A673 (cell line): ENCODE data around the gene TXNDC17. TPM values are rescaled to one million over a fixed set of nuclear protein-coding genes. Genes with fewer than 3 reads are reported as not detected.

Experiments used
- BruUV-seq: library from RNA; stranded (reverse); fragments of 400-500 nt; replicated peaks from 2 replicates; lab custom pipeline; 2021; lab: Mats Ljungman, UMichigan
- CTCF ChIA-PET: fragments of 300-600 bp; sonication (Branson Sonifier 250); formaldehyde crosslinking; loops from one replicate; lab custom pipeline; 2022; ENCODE audit warnings: antibody characterized with exemption; lab: Charles Lee
- POLR2A ChIA-PET: fragments of 300-600 bp; sonication (Branson Sonifier 250); formaldehyde crosslinking; loops from one replicate; lab custom pipeline; 2022; ENCODE audit warnings: antibody characterized with exemption; ENCODE audit not compliant: low non-redundant PET; lab: Charles Lee
- DNase-seq: peaks from one replicate; pipeline ENCODE4 v3.0.0-alpha.2; 2015; ENCODE audit warnings: low spot score
- H3K27ac ChIP-seq: fragments of 200-600 bp; sonication (generic); 2 replicates; pipeline ENCODE4 v1.5.1; 2016; ENCODE audit warnings: mixed run types, low read depth, mild to moderate bottlenecking, mixed read lengths, antibody characterized with exemption, low read length; ENCODE audit not compliant: poor library complexity, severe bottlenecking
- H3K27me3 ChIP-seq: fragments of 200-600 bp; sonication (generic); replicated peaks from 2 replicates; pipeline ENCODE4 v1.6.1; 2017; ENCODE audit warnings: mixed run types, low read depth, mild to moderate bottlenecking, mixed read lengths, antibody characterized with exemption, low read length; ENCODE audit not compliant: insufficient read depth, poor library complexity
- H3K36me3 ChIP-seq: fragments of 200-600 bp; sonication (generic); 2 replicates; pipeline ENCODE4 v1.6.1; 2016; ENCODE audit warnings: mixed run types, mild to moderate bottlenecking, mixed read lengths, antibody characterized with exemption, low read length; ENCODE audit not compliant: insufficient read depth, poor library complexity, severe bottlenecking
- H3K4me1 ChIP-seq: fragments of 200-600 bp; sonication (generic); 2 replicates; pipeline ENCODE4 v1.6.1; 2017; ENCODE audit warnings: mixed run types, mild to moderate bottlenecking, mixed read lengths, antibody characterized with exemption, low read length; ENCODE audit not compliant: insufficient read depth, poor library complexity, severe bottlenecking
- H3K4me3 ChIP-seq: fragments of 200-600 bp; sonication (generic); 2 replicates; pipeline ENCODE4 v1.5.1; 2016; ENCODE audit warnings: low read depth, mixed run types, mild to moderate bottlenecking, mixed read lengths, low read length; ENCODE audit not compliant: poor library complexity, severe bottlenecking
- H3K9me3 ChIP-seq: fragments of 200-600 bp; sonication (generic); 2 replicates; pipeline ENCODE4 v1.6.1; 2016; ENCODE audit warnings: mixed run types, low read depth, mild to moderate bottlenecking, mixed read lengths, antibody characterized with exemption, low read length; ENCODE audit not compliant: poor library complexity, severe bottlenecking
- CTCF ChIP-seq: fragments of 300-800, 200-600 bp; sonication (generic); conservative IDR thresholded peaks from 2 replicates; pipeline ENCODE4 v1.5.1; 2017; ENCODE audit warnings: low read depth, mild to moderate bottlenecking, antibody characterized with exemption, low read length, moderate library complexity, mixed read lengths
- EZH2 ChIP-seq: fragments of 200-600 bp; sonication (generic); IDR thresholded peaks from 2 replicates; pipeline ENCODE4 v1.6.1; 2017; ENCODE audit warnings: borderline replicate concordance, low read depth, mild to moderate bottlenecking, mixed read lengths, antibody characterized with exemption, low read length; ENCODE audit not compliant: poor library complexity, severe bottlenecking
- intact Hi-C: fragments of 100-400 bp; cut with micrococcal nuclease; formaldehyde crosslinking; loops from one replicate; pipeline ENCODE4 v1.10.0; 2022; ENCODE audit not compliant: unreplicated experiment
- total RNA-seq: library from RNA; stranded (reverse); gene quantifications from 2 replicates; pipeline ENCODE4 v1.2.3, GENCODE V29; 2021

Gene TXNDC17
- total RNA-seq, 1 experiment from 2014 or later, result 147 TPM

GRCh38 chr17:6670571-6670970 lies 29.7 kb downstream of the TXNDC17 start:
- Histone ChIP-seq H3K4me1 (no peaks in the 10 kb centered on the region), H3K27ac (no peak overlapping the region), H3K27me3 (peaks cover 26% of the 10 kb centered on the region), H3K36me3 (no peaks in the 10 kb centered on the region), H3K4me3 (no peak overlapping the region), H3K9me3 (no peaks in the 10 kb centered on the region)
- no peak for DNase-seq
- intact Hi-C loops, result no loop called here
- ChIA-PET CTCF (no interaction called here), POLR2A (no interaction called here)
- no peak for TF ChIP-seq EZH2
- no peak for TF ChIP-seq CTCF
- no TSS peak for BruUV-seq

- no TSS peak for BruUV-seq
- H3K4me1 ChIP-seq, result no peaks in the 10 kb centered on the region
- H3K27me3 ChIP-seq, result peaks cover 26% of the 10 kb centered on the region
- no peaks in the 10 kb centered on the region for H3K9me3 ChIP-seq
- no peak for DNase-seq
- no peak for TF ChIP-seq CTCF
- no peak for TF ChIP-seq EZH2
- ChIA-PET CTCF (no interaction called here), POLR2A (no interaction called here)
- intact Hi-C loops, result no loop called here
- H3K4me3 ChIP-seq, result no peak overlapping the region
- no peaks in the 10 kb centered on the region for H3K36me3 ChIP-seq
- H3K27ac ChIP-seq, result no peak overlapping the region
Observed at GRCh38 chr17:6670999-6671398, 30.1 kb downstream of the TXNDC17 start.

- CTCF ChIA-PET, result no interaction called here
- intact Hi-C loops, result no loop called here
Observed at GRCh38 chr17:6671431-6671830, 30.6 kb downstream of the TXNDC17 start.

More at GRCh38 chr17:6671431-6671830, 30.6 kb downstream of the TXNDC17 start:
- H3K27ac ChIP-seq, result no peak overlapping the region
- TF ChIP-seq EZH2, result no peak
- no peak for TF ChIP-seq CTCF
- no peaks in the 10 kb centered on the region for H3K4me1 ChIP-seq
- no peak for DNase-seq
- no TSS peak for BruUV-seq
- POLR2A ChIA-PET, result no interaction called here
- no peaks in the 10 kb centered on the region for H3K9me3 ChIP-seq
- no peak overlapping the region for H3K4me3 ChIP-seq
- no peaks in the 10 kb centered on the region for H3K36me3 ChIP-seq
- H3K27me3 ChIP-seq, result peaks cover 26% of the 10 kb centered on the region
